Measurements from ENCODE around the gene ZCCHC3. TPM values are rescaled to one million over a fixed set of nuclear protein-coding genes. Genes with fewer than 3 reads are reported as not detected.

Gene ZCCHC3
- total RNA-seq, 1 donor from 2014 or later: 22.4 TPM

DNA sequence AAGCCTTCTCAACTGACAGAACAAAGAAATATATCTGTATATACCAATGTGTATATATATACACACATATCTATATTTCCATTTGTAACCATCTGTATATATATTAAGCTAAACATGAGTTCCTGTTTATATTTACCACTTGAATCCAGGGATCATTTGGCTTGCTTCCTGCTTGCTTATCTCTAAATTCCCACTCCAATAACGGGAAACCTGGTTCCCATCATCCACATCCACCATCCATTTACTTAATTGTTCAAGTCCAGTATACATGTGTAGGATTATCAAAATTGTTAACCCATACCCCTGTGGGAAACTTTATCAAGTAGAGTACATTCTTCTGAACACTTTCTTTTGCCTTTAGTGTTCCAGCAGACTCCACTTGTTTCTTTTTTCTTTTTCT, 15.5 kb downstream of the ZCCHC3 start:
- Mint-ChIP-seq H3K4me1 (ENCODE audit: unreplicated experiment) (peaks cover 32% of the 10 kb centered on the region), H3K36me3 (ENCODE audit: unreplicated experiment) (peaks cover 3% of the 10 kb centered on the region), H3K9me3 (ENCODE audit: unreplicated experiment) (no peaks in the 10 kb centered on the region), H3K4me3 (ENCODE audit: unreplicated experiment) (no peak overlapping the region), H3K27me3 (ENCODE audit: unreplicated experiment) (no peaks in the 10 kb centered on the region), H3K27ac (ENCODE audit: unreplicated experiment) (no peak overlapping the region)
- TF ChIP-seq, protein P1, sequence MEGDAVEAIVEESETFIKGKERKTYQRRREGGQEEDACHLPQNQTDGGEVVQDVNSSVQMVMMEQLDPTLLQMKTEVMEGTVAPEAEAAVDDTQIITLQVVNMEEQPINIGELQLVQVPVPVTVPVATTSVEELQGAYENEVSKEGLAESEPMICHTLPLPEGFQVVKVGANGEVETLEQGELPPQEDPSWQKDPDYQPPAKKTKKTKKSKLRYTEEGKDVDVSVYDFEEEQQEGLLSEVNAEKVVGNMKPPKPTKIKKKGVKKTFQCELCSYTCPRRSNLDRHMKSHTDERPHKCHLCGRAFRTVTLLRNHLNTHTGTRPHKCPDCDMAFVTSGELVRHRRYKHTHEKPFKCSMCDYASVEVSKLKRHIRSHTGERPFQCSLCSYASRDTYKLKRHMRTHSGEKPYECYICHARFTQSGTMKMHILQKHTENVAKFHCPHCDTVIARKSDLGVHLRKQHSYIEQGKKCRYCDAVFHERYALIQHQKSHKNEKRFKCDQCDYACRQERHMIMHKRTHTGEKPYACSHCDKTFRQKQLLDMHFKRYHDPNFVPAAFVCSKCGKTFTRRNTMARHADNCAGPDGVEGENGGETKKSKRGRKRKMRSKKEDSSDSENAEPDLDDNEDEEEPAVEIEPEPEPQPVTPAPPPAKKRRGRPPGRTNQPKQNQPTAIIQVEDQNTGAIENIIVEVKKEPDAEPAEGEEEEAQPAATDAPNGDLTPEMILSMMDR (IDR thresholded peaks at IDR 0.05): no peak
- DNase-seq (ENCODE audit: extremely low spot score, unreplicated experiment): no peak

DNA sequence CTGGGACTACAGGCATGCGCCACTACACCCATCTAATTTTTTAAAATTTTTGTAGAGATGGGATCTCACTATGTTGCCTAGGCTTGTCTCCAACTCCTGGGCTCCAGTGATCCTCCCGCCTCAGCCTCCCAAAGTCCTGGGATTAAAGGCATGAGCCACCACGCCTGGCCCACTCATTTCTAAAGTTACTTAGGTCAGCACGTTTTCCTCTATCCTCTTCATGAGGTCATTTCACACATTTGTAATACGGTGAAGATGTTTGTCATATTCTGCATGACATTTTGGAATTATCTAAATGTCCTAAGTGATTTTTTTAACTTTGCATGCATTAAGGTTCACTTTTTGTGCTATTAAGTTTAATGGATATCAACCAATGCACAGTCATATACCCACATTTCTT, 16.0 kb downstream of the ZCCHC3 start:
- Mint-ChIP-seq H3K9me3 (ENCODE audit: unreplicated experiment) (no peaks in the 10 kb centered on the region), H3K4me3 (ENCODE audit: unreplicated experiment) (no peak overlapping the region), H3K4me1 (ENCODE audit: unreplicated experiment) (peaks cover 30% of the 10 kb centered on the region), H3K36me3 (ENCODE audit: unreplicated experiment) (peaks cover 4% of the 10 kb centered on the region), H3K27me3 (ENCODE audit: unreplicated experiment) (no peaks in the 10 kb centered on the region), H3K27ac (ENCODE audit: unreplicated experiment) (no peak overlapping the region)
- no peak for DNase-seq (ENCODE audit: extremely low spot score, unreplicated experiment)
- TF ChIP-seq, protein P1 (IDR thresholded peaks at IDR 0.05): no peak

DNA sequence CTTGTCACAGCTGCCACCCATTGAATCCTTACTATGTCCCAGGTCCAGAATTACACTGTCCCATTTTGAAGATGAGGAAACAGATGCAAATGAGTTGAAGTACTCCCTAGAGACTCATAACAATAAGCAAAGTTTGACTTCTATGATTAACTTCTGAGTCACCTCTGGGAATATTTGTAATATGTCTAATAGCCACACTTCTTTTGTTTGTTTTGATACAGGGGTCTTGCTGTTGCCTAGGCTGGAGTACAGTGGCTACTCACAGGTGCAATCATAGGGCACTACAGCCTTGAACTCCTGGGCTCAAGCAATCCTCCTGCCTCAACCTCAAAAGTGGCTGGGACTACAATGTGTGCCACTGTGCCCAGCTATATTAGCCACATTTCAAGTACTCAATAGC, 16.6 kb downstream of the ZCCHC3 start:
- H3K4me1 Mint-ChIP-seq (ENCODE audit: unreplicated experiment): peaks cover 26% of the 10 kb centered on the region
- H3K4me3 Mint-ChIP-seq (ENCODE audit: unreplicated experiment): no peak overlapping the region
- no peak overlapping the region for H3K27ac Mint-ChIP-seq (ENCODE audit: unreplicated experiment)
- H3K9me3 Mint-ChIP-seq (ENCODE audit: unreplicated experiment): no peaks in the 10 kb centered on the region
- TF ChIP-seq, protein P1 (IDR thresholded peaks at IDR 0.05): no peak
- peaks cover 6% of the 10 kb centered on the region for H3K36me3 Mint-ChIP-seq (ENCODE audit: unreplicated experiment)
- H3K27me3 Mint-ChIP-seq (ENCODE audit: unreplicated experiment): no peaks in the 10 kb centered on the region
- no peak for DNase-seq (ENCODE audit: extremely low spot score, unreplicated experiment)

DNA sequence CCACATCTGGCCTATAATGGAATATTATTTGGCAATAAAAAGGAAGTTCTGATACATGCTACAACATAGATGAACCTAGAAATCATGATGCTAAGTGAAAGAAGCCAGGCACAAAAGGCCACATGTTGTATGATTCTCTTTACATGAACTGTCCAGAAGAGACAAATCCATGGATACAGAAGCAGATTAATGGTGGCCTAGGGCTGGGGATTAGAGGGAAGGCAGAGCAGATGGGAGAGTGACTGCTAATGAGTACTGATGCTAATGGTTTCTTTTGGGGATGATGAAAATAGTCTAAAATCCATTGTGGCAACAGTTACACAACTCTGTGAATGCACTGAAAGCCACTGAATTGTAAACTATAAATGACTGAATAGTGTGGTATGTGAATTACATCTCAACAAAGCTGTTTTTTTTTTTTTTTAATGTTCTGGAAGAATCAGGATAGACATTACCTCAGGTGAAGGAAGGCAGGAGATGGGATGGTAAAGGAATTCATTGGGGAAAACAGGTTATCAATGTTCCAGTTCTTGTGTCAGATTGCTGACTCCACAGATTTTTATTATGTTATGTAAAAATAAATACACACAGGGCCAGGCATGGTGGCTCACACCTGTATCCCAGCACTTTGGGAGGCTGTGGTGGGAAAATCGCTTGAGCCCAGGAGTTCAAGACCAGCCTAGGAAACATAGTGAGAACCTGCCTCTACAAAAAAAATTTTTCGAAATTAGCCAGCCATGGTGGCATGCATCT, 19.1 kb downstream of the ZCCHC3 start:
- H3K9me3 Mint-ChIP-seq (ENCODE audit: unreplicated experiment): no peaks in the 10 kb centered on the region
- H3K4me1 Mint-ChIP-seq (ENCODE audit: unreplicated experiment): peaks cover 5% of the 10 kb centered on the region
- no peak overlapping the region for H3K27ac Mint-ChIP-seq (ENCODE audit: unreplicated experiment)
- no peak for DNase-seq (ENCODE audit: extremely low spot score, unreplicated experiment)
- H3K27me3 Mint-ChIP-seq (ENCODE audit: unreplicated experiment): no peaks in the 10 kb centered on the region
- H3K36me3 Mint-ChIP-seq (ENCODE audit: unreplicated experiment): peaks cover 14% of the 10 kb centered on the region
- no peak overlapping the region for H3K4me3 Mint-ChIP-seq (ENCODE audit: unreplicated experiment)
- TF ChIP-seq, protein P1 (IDR thresholded peaks at IDR 0.05): no peak

DNA sequence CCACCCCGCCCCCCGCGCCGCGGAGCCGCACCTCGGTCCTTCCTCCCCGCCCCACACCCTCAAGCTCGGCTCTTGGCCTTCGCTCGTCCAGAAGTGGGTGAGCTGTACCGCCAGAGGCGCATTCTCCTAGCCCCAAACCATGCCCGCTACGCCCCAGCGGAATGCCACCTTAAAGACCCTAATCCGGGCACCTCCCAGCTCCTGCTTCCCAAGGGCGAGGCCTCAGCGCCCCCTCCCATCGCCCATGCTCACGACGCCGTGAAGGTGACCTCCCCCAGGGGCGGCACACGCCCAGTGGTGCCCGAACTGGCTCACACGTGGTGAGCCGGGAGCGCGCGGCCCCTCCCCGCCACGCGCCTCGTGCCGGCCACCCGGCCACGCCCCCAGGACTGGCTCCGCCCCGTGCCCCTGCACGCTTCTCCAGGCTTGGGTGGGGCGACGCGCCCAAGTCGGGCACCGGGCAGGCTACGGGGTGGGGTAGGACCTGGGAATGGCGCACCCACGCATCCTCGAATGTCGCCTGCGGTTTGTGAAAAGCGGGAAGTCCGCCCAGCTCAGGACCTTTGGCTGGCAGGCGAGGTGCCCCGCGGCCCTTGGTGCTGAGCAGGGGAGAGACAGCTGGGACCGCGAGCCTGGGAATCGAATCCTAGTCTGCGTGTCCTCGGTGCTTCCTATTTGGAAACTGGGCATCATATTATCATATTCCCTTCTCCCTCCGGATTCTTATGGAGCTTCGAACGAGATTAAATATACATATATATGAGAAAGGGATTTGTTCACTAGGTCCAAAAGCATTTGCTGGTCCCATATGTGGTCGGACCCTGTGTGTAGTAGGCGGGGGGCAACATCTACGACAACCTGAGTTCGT, 27.0 kb downstream of the ZCCHC3 start:
- H3K27ac Mint-ChIP-seq (ENCODE audit: unreplicated experiment): peak overlapping the region; percentile 94

More for the DNA sequence above, 27.0 kb downstream of the ZCCHC3 start:
- H3K27me3 Mint-ChIP-seq (ENCODE audit: unreplicated experiment): no peaks in the 10 kb centered on the region
- peaks cover 8% of the 10 kb centered on the region for H3K36me3 Mint-ChIP-seq (ENCODE audit: unreplicated experiment)
- peaks cover 25% of the 10 kb centered on the region for H3K4me1 Mint-ChIP-seq (ENCODE audit: unreplicated experiment)
- peak overlapping the region; percentile 83 for H3K4me3 Mint-ChIP-seq (ENCODE audit: unreplicated experiment)
- no peaks in the 10 kb centered on the region for H3K9me3 Mint-ChIP-seq (ENCODE audit: unreplicated experiment)
- DNase-seq (ENCODE audit: extremely low spot score, unreplicated experiment): peak; percentile 96
- TF ChIP-seq, protein P1 (IDR thresholded peaks at IDR 0.05): peak; percentile 42

All from osteocyte (in vitro differentiated cells).